Body of pancreas (tissue), 4 donors: ENCODE data around the gene OLFML2A. TPM values are rescaled to one million over a fixed set of nuclear protein-coding genes. Genes with fewer than 3 reads are reported as not detected.

Source experiments
- ATAC-seq: fragments of 150-250 bp; one replicate; pipeline ENCODE4 v1.9.1; 2016
- DNase-seq, 4 donors: peaks; one replicate each; pipeline ENCODE4 v3.0.0-alpha.2; 2019
- H3K27ac ChIP-seq, 4 donors: fragments of 200-600 bp; sonication (generic); 1 replicate in 3 of 4; 2 replicates in 1 of 4; pipeline versions ENCODE4 v1.5.1 to v1.6.1; 2016 to 2019; ENCODE audit warnings: mild to moderate bottlenecking in 1 of 4, mixed read lengths in 1 of 4, moderate library complexity in 1 of 4
- H3K27me3 ChIP-seq, 2 donors: fragments of 200-600 bp; sonication (generic); one replicate each; pipeline ENCODE4 v1.6.0; 2016; ENCODE audit warnings: mild to moderate bottlenecking in 1 of 2
- H3K36me3 ChIP-seq, 2 donors: fragments of 200-600 bp; sonication (generic); replicated peaks in 1 of 2; 2 replicates each; pipeline ENCODE4 v1.5.1; 2016; ENCODE audit warnings: low read depth in 2 of 2; ENCODE audit not compliant: insufficient read depth in 1 of 2
- H3K4me1 ChIP-seq: fragments of 200-600 bp; sonication (generic); one replicate; pipeline ENCODE4 v1.6.0; 2016
- H3K4me3 ChIP-seq, 2 donors: fragments of 200-600 bp; sonication (generic); 1 replicate in 1 of 2; 2 replicates in 1 of 2; pipeline ENCODE4 v1.5.1; 2016 to 2019
- H3K9me3 ChIP-seq, 3 donors: fragments of 200-600 bp; sonication (generic); 1 replicate in 2 of 3; 2 replicates in 1 of 3; pipeline ENCODE4 v1.5.1; 2016
- CTCF ChIP-seq, 7 experiments: fragments of 450-650 bp in 4 of 7; fragments of 200-600 bp in 3 of 7; sonication (generic) in 3 of 7; IDR thresholded peaks; one replicate each; pipeline ENCODE4 v1.5.1; 2016 to 2019; ENCODE audit warnings: antibody characterized with exemption in 7 of 7
- POLR2A ChIP-seq, 3 donors: fragments of 450-650 bp; IDR thresholded peaks; one replicate each; pipeline ENCODE4 v1.6.1; 2016; ENCODE audit warnings: antibody characterized with exemption in 3 of 3, mild to moderate bottlenecking in 2 of 3
- whole genome bisulfite sequencing, 2 donors: methylation state at CpG; one replicate each; pipeline ENCODE4 v1.1.5; 2017; 5-methylcytosine and 5-hydroxymethylcytosine counted together
- intact Hi-C: fragments of 100-400 bp; cut with DNase I; formaldehyde crosslinking; loops from one replicate; pipeline ENCODE4 v1.15.1; 2023
- total RNA-seq, 2 donors: library from RNA; depleted of rRNA; stranded (reverse); fragments of >200 nt; gene quantifications; one replicate each; pipeline ENCODE4 v1.1.0, GENCODE V29; 2016

Gene OLFML2A
- total RNA-seq, 2 donors from 2014 or later, result 4.4 to 5.3 TPM

DNA sequence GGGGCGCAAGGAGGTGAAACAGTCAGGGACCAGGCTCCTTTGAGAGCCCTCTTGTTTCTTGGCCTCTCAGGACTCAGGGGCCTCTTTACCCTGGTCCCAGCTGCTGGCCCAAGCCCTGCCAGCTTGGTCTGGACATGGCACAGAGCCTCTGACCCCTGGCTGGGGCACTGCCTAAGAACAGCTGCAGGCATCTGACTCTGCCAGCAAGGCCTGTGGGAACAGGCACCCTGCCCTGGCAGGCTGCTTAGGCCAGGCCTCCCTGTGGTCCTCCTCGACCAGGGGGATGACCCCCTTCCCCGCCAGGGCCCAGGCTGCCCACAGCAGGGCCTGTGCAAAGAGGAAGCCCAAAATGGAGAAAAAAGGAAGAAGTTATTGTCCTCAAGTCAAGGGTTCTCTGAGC is 25.5 kb downstream of the OLFML2A start:
- H3K4me1 ChIP-seq, result peaks cover 49% of the 10 kb centered on the region
- H3K27ac ChIP-seq, result no peak overlapping the region
- no peak overlapping the region for H3K4me3 ChIP-seq
- no peaks in the 10 kb centered on the region for H3K27me3 ChIP-seq
- WGBS, 2 donors, result 57 to 100% methylated on average over 1 to 3 of the region's 3 CpGs
- intact Hi-C loops, result loop anchor here (5.0 kb wide), 1 partner anchor 40 kb away; no protein-coding TSS in a partner anchor
- no peak for DNase-seq
- no peak for ATAC-seq
- no peaks in the 10 kb centered on the region for H3K36me3 ChIP-seq
- no peak for TF ChIP-seq POLR2A (IDR thresholded peaks at IDR 0.05)
- no peak for TF ChIP-seq CTCF (IDR thresholded peaks at IDR 0.05)
- no peaks in the 10 kb centered on the region for H3K9me3 ChIP-seq

DNA sequence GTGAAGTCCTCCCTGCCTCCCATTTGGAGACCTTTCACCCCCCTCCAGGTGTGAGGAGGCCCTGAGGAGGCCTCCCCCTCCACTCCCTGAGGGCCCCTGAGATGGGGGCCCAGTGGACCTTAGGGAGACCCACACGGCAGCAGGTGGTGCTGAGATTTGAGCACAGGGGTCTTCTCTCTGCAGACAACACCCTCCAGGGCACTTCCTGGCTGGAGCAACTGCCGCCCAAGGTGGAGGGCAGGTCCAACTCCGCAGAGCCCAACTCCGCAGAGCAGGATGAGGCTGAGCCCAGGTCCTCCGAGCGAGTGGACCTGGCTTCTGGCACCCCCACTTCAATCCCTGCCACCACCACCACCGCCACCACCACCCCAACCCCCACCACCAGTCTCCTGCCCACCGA is 27.0 kb downstream of the OLFML2A start:
- H3K27me3 ChIP-seq, result no peaks in the 10 kb centered on the region
- TF ChIP-seq POLR2A (IDR thresholded peaks at IDR 0.05), result no peak
- no peak for TF ChIP-seq CTCF (IDR thresholded peaks at IDR 0.05)
- H3K4me3 ChIP-seq, result no peak overlapping the region
- H3K9me3 ChIP-seq, result no peaks in the 10 kb centered on the region
- intact Hi-C loops, result loop anchor here (5.0 kb wide), 1 partner anchor 38 kb away; no protein-coding TSS in a partner anchor
- DNase-seq (no peak), ATAC-seq (no peak)
- peaks cover 34% of the 10 kb centered on the region for H3K4me1 ChIP-seq
- no peaks in the 10 kb centered on the region for H3K36me3 ChIP-seq
- H3K27ac ChIP-seq, result no peak overlapping the region
- WGBS, 2 donors, result 94 to 100% methylated on average over 1 to 8 of the region's 8 CpGs

GRCh38 chr9:124805186-124805585 is 28.3 kb downstream of the OLFML2A start:
- H3K4me3 ChIP-seq, result no peak overlapping the region
- H3K36me3 ChIP-seq, result no peaks in the 10 kb centered on the region
- DNase-seq (no peak), ATAC-seq (no peak)
- H3K9me3 ChIP-seq, result no peaks in the 10 kb centered on the region
- peaks cover 21% of the 10 kb centered on the region for H3K4me1 ChIP-seq
- TF ChIP-seq POLR2A (IDR thresholded peaks at IDR 0.05) (no peak), CTCF (IDR thresholded peaks at IDR 0.05) (no peak)
- intact Hi-C loops, result no loop called here
- H3K27me3 ChIP-seq, result no peaks in the 10 kb centered on the region
- 60 to 62% methylated on average over 4 of the region's 4 CpGs for WGBS, 2 donors
- H3K27ac ChIP-seq, result no peak overlapping the region

- Histone ChIP-seq H3K27ac (no peak overlapping the region), H3K4me3 (no peak overlapping the region), H3K9me3 (no peaks in the 10 kb centered on the region), H3K4me1 (peaks cover 6% of the 10 kb centered on the region), H3K27me3 (no peaks in the 10 kb centered on the region), H3K36me3 (no peaks in the 10 kb centered on the region)
- TF ChIP-seq CTCF (IDR thresholded peaks at IDR 0.05), result no peak
- no peak for TF ChIP-seq POLR2A (IDR thresholded peaks at IDR 0.05)
- intact Hi-C loops, result no loop called here
- no peak for DNase-seq
- no peak for ATAC-seq
- WGBS, 2 donors, result 87 to 89% methylated on average over 12 of the region's 12 CpGs
These were observed 31.5 kb downstream of the OLFML2A start for GRCh38 chr9:124808246-124808956.

GRCh38 chr9:124809211-124809610 is 32.3 kb downstream of the OLFML2A start:
- no peak for TF ChIP-seq POLR2A (IDR thresholded peaks at IDR 0.05)
- no peak for TF ChIP-seq CTCF (IDR thresholded peaks at IDR 0.05)
- DNase-seq (no peak), ATAC-seq (no peak)
- Histone ChIP-seq H3K27ac (no peak overlapping the region), H3K4me3 (no peak overlapping the region), H3K4me1 (peaks cover 6% of the 10 kb centered on the region), H3K36me3 (no peaks in the 10 kb centered on the region), H3K9me3 (no peaks in the 10 kb centered on the region), H3K27me3 (no peaks in the 10 kb centered on the region)
- WGBS, 2 donors, result 93 to 95% methylated on average over 6 of the region's 6 CpGs
- intact Hi-C loops, result no loop called here
